NB4 (cell line): ENCODE data around the gene PSMD4.

Experiments
- DNase-seq: peaks from one replicate; pipeline ENCODE4 v3.0.0; 2010; ENCODE audit warnings: low read depth
- H3K4me3 ChIP-seq: one replicate; pipeline ENCODE4 v1.5.1; 2011; ENCODE audit warnings: mild to moderate bottlenecking, low read depth, low read length, moderate library complexity
- MYC ChIP-seq: IDR thresholded peaks from 2 replicates; pipeline ENCODE4 v1.6.1; 2011; ENCODE audit warnings: low read depth, low read length
- POLR2A ChIP-seq: IDR thresholded peaks from 2 replicates; pipeline ENCODE4 v1.6.1; 2011; ENCODE audit warnings: mild to moderate bottlenecking; ENCODE audit not compliant: insufficient read length; ENCODE audit errors: extremely low read depth
- TF ChIP-seq, protein P1 (sequence below): IDR thresholded peaks from one replicate; pipeline ENCODE4 v1.5.1; 2012; ENCODE audit warnings: low read depth, low read length
- TF ChIP-seq, protein P2 (sequence below): IDR thresholded peaks from 2 replicates; pipeline ENCODE4 v1.6.1; 2011; ENCODE audit warnings: low read depth, low read length

The PSMD4 gene

DNA sequence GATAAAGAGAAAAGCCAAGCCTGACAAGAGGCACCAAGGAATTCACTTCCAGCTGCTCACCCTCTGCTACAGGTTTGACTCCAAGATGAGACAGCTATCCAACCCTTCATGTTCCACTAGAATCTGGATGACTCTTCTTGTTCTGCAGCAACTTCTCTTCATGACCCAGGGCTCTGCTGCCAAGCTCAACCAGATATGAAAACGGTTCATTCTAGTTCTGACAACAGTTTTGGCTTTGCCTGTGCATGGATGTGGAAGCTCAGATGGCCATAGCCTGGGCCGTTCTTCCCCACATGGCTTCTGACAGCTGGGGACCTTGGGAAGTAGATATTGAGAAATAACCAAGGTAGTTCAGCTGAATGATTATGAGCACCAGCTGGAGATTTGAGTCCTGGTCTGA, 59.0 kb downstream of the PSMD4 start:
- TF ChIP-seq POLR2A (no peak), MYC (no peak)
- TF ChIP-seq, protein P1, sequence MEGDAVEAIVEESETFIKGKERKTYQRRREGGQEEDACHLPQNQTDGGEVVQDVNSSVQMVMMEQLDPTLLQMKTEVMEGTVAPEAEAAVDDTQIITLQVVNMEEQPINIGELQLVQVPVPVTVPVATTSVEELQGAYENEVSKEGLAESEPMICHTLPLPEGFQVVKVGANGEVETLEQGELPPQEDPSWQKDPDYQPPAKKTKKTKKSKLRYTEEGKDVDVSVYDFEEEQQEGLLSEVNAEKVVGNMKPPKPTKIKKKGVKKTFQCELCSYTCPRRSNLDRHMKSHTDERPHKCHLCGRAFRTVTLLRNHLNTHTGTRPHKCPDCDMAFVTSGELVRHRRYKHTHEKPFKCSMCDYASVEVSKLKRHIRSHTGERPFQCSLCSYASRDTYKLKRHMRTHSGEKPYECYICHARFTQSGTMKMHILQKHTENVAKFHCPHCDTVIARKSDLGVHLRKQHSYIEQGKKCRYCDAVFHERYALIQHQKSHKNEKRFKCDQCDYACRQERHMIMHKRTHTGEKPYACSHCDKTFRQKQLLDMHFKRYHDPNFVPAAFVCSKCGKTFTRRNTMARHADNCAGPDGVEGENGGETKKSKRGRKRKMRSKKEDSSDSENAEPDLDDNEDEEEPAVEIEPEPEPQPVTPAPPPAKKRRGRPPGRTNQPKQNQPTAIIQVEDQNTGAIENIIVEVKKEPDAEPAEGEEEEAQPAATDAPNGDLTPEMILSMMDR, result no peak
- TF ChIP-seq, protein P2, sequence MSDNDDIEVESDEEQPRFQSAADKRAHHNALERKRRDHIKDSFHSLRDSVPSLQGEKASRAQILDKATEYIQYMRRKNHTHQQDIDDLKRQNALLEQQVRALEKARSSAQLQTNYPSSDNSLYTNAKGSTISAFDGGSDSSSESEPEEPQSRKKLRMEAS, result no peak
- no peak for DNase-seq
- H3K4me3 ChIP-seq, result no peak overlapping the region

DNA sequence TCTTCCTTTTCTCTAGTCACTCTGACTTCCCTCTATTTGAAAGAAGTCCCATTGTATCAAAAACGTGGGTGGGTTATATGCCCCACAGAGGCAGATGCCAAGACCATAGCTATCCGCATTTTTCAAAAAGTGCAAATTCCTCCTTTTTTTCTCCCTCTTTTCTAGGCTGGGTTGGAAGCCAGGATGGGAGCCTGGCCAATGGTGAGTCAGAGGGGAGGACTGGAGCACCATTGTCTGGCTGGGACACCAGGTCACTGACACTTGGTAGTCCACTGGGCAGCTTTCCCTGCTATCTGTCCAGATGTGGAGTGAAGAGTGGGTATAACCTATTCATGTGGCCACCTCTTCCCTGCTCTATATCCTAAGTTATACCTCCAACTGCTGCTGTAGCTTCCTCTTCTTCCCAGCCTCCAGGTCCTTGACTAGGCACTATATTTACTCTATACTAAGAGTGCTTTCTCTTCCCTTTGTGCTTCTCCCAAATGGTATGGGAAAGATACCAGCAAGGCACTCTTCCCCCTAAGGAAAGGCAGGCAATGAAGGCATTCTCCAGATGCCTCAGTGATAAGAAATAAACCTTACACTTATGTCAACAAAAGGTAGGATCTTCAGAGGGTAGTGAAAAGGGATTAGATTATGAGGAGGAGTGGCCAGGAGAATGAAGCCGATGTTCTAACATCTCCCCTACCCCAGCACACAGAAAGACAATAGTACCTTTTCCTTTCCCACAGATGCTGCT, 59.8 kb downstream of the PSMD4 start:
- no peak for DNase-seq
- no peak overlapping the region for H3K4me3 ChIP-seq
- TF ChIP-seq POLR2A (no peak), MYC (no peak)
- TF ChIP-seq, protein P2, result no peak
- TF ChIP-seq, protein P1, result no peak

DNA sequence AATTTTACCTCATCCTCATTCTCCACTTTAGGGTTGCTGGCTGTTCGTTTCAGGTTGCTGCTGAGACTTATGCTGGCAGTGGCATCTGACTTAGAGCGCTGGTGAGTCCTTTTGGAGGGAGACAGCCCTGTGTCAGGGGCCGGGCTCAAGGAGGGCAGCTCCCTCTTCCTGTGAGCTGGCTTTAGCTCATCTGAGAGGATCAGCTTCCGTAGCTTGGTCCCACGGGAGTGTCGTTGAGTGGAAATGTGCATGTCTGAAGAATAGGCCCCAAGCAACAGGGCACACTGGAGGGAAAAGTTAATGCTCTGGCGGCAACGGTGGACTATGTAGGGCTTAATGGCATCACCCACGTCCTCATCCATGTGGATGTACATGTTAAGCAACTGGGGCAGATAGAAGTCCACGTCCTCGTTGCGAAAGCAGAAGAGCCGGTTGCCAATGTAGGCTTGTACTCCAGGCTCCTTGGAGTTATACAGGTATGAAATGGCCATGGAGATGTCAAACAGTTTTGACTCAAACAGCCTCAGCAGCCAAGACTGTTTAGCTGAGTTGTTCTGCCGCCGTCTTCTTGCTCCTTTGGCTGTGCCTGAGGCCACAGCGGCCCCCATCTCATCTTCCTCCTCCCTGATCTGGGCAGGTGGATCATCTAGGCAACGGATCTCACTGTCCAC, 61.2 kb downstream of the PSMD4 start:
- DNase-seq, result no peak
- no peak overlapping the region for H3K4me3 ChIP-seq
- TF ChIP-seq, protein P1, result no peak
- no peak for TF ChIP-seq MYC
- TF ChIP-seq POLR2A, result no peak
- TF ChIP-seq, protein P2, result no peak
